GM10266 (cell line): ENCODE data around the gene ANKRD33B.

Experiments
- DNase-seq: peaks from one replicate; pipeline ENCODE4 v3.0.0; 2012; ENCODE audit errors: extremely low spot score
- CTCF ChIP-seq: IDR thresholded peaks from 2 replicates; pipeline ENCODE4 v1.5.1; 2012; ENCODE audit warnings: mild to moderate bottlenecking, low read depth; ENCODE audit not compliant: control insufficient read depth, insufficient read depth; ENCODE audit errors: missing control alignments

The ANKRD33B gene

GRCh38 chr5:10522224-10522611, 41.7 kb upstream of the ANKRD33B start:
- TF ChIP-seq CTCF, result no peak

GRCh38 chr5:10524376-10525123, 39.3 kb upstream of the ANKRD33B start:
- no peak for DNase-seq
- TF ChIP-seq CTCF, result no peak

More at GRCh38 chr5:10522224-10522611, 41.7 kb upstream of the ANKRD33B start:
- DNase-seq, result no peak

- no peak for DNase-seq
- TF ChIP-seq CTCF, result no peak
These were observed 38.8 kb upstream of the ANKRD33B start for GRCh38 chr5:10525124-10525495.

- no peak for TF ChIP-seq CTCF
- no peak for DNase-seq
These were observed 36.5 kb upstream of the ANKRD33B start for GRCh38 chr5:10527281-10527950.

GRCh38 chr5:10528056-10528816, 35.6 kb upstream of the ANKRD33B start:
- no peak for DNase-seq
- TF ChIP-seq CTCF, result peak; percentile 6

- no peak for TF ChIP-seq CTCF
- no peak for DNase-seq
These were observed 35.0 kb upstream of the ANKRD33B start for GRCh38 chr5:10528827-10529226.

- TF ChIP-seq CTCF, result no peak
- no peak for DNase-seq
These were observed 33.1 kb upstream of the ANKRD33B start for GRCh38 chr5:10530601-10531320.
